ENCODE results near the gene ANKMY1. TPM values are rescaled to one million over a fixed set of nuclear protein-coding genes. Genes with fewer than 3 reads are reported as not detected.

The ANKMY1 gene
- total RNA-seq, 2 donors from 2014 or later = 15.4 to 22.1 TPM

DNA sequence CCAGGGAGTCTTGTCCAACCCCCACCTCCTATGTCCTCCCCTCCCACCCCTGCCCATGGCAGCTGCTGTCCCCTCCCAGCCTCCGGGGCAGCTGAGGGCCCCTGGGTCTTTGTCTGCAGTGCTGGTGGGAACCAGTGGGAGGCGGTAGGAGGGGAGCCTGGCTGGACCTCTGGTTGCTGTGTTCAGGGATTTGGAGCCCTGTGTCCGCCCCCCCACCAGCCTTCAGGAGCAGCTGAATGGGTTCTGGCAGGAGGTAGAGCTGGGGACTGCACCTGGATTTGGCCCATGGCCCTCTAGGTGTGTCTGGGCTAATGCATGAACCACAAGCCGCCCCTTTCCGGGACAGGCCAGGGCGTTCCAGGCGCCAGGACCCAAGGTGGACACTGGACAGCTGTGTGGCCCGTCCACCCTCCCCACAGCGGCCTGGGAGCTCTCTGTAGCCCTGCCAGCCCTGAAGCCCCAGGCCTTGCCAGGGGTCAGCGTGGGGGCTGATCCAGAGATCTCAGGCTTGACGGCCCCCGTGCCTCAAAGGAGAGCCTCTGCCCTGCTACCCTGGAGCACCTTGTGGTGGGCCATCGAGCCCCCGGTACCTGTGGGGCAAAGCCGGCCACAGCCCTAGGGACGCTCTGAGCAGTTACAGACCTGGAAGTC lies 96.9 kb downstream of the ANKMY1 start:
- DNase-seq (ENCODE audit: low spot score in 2 of 2) (peak in 1 of 2 donors; percentile 50), ATAC-seq (no peak)
- H3K36me3 Mint-ChIP-seq = no peaks in the 10 kb centered on the region
- no peaks in the 10 kb centered on the region for H3K9me3 Mint-ChIP-seq
- H3K27ac Mint-ChIP-seq = no peak overlapping the region

DNA sequence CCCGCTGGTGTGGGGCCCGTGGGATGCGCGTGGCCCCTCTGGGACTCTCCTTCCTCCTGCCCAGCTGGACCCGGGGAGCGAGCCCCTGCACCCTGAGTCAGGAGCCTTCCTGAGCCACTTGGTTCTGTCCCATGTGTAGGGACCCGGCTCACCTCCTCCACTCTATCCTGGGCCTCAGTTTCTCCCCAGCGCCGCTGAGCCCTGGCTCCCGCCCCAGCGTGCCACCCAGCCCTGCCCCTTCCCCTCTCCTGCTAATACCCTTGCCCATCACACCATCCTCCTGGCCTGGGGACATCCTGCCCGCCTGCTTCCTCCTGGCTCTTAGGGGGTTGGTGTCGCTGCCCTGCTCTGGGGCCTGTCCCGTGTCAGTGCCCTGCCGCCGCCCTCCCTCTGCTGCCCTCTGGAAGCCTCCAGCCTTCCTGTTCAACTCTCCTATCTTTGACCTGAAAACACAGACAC lies 97.5 kb downstream of the ANKMY1 start:
- H3K27ac Mint-ChIP-seq = no peak overlapping the region
- no peaks in the 10 kb centered on the region for H3K9me3 Mint-ChIP-seq
- peak in 1 of 2 donors; percentile 25 for DNase-seq (ENCODE audit: low spot score in 2 of 2)
- no peak for ATAC-seq
- no peaks in the 10 kb centered on the region for H3K36me3 Mint-ChIP-seq

DNA sequence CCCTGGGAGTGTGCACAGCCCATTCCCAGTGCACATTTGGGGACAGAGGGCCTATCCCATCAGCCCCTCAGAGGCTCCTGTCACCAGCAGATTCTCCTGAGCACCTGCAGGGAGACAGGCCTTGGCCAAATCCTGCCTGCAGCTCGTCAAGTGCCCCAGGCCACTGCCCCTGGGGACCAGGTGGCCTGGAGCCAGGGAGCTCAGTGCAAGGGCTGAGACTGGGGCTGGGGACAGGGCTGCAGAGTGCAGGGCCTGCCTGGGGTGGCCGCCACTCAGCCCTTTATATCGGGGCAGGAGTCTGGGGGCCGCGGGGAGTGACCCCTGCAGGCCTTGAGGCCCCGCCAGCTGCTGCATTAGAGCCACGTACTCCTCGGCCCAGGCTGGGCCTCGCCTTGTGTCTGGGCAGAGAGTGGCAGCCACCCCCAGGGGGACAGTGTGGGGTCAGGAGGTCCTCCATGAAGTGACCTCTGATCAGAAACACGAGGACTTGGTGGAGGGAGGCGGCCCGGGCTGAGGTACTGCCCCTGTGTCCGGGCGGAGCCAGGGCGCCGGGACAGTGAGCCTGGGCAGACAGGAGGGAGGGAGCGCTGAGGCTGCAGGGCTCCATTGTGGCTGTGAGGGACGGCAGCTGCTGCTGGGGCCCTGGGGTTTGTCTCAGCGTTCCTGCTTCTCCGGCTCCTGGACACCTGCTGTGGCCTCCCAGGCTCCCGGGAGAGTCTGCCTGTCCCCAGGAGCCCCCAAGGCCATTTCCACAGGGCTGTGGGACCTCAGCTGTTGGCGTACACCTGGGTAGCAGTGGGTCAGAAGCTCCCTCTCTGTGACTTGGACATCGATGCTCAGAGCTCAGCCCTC lies 98.2 kb downstream of the ANKMY1 start:
- DNase-seq (ENCODE audit: low spot score in 2 of 2) (peak in 1 of 2 donors; percentile 44), ATAC-seq (no peak)
- Mint-ChIP-seq H3K27ac (no peak overlapping the region), H3K36me3 (peaks cover 0 to 2% of the 10 kb centered on the region in 2 donors), H3K9me3 (no peaks in the 10 kb centered on the region)

DNA sequence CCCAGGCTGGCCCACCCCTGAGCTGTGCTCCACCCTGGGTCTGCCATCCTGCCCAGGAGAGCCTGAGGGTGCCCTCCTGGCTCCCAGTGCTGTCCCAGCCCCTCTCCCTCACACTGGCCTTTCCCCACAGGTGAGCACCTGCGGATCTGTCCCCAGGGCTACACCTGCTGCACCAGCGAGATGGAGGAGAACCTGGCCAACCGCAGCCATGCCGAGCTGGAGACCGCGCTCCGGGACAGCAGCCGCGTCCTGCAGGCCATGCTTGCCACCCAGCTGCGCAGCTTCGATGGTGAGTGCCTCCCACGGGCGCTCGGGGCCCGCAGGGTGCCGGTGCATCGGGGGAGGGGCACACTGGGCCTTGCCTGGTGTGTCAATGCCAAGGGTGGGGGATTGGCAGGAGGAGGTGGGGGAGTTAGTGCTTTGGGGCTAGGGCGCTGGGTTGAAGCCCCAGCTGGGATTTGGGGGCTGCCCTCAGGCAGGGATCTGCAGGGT lies 98.8 kb downstream of the ANKMY1 start:
- Mint-ChIP-seq H3K27ac (no peak overlapping the region), H3K36me3 (peaks cover 0 to 4% of the 10 kb centered on the region in 2 donors), H3K9me3 (no peaks in the 10 kb centered on the region)
- DNase-seq (ENCODE audit: low spot score in 2 of 2) (no peak), ATAC-seq (no peak)

DNA sequence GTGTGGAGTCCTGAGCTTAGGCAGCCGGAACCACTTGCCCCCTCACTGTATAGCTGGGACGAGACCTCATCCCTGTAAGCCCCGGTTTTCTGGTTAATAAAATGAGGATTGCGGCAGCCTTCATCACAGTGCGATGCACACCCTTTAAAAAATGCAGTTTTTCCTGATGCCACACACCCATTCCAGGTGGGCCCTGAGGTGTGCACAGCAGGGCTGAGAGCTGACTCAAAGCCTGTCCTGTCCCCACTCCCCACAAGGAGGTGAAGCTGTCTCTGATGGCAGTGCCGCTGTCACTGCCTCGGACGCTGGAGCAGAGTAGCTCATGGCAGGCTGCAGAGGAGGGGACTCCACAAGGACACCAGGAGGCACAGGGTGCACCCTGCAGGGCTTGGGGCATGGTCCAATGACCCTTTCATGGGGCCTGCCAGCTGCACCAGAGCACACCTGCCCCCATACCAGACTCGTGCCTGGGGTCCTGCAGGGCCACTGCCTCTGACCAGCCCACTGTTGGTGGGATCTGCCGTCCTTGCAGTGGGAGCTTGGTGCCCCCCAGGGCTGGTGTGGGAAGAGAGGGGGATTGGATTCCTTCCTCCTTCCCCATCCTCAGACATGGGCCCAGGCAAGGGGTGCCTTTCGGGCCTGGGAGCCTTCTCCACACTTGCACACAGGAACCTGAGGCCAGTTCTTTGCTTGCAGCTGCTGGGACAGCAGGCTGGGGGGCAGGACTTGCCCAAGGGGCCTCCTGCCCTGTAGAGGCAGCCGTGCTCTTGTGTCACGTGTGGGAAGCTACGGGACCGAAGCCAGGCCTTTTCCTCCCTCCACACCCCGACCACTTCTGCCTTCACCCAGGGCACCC lies 99.5 kb downstream of the ANKMY1 start:
- DNase-seq (ENCODE audit: low spot score in 2 of 2) (no peak), ATAC-seq (no peak)
- H3K36me3 Mint-ChIP-seq = peaks cover 0 to 4% of the 10 kb centered on the region in 2 donors
- H3K9me3 Mint-ChIP-seq = no peaks in the 10 kb centered on the region
- no peak overlapping the region for H3K27ac Mint-ChIP-seq

DNA sequence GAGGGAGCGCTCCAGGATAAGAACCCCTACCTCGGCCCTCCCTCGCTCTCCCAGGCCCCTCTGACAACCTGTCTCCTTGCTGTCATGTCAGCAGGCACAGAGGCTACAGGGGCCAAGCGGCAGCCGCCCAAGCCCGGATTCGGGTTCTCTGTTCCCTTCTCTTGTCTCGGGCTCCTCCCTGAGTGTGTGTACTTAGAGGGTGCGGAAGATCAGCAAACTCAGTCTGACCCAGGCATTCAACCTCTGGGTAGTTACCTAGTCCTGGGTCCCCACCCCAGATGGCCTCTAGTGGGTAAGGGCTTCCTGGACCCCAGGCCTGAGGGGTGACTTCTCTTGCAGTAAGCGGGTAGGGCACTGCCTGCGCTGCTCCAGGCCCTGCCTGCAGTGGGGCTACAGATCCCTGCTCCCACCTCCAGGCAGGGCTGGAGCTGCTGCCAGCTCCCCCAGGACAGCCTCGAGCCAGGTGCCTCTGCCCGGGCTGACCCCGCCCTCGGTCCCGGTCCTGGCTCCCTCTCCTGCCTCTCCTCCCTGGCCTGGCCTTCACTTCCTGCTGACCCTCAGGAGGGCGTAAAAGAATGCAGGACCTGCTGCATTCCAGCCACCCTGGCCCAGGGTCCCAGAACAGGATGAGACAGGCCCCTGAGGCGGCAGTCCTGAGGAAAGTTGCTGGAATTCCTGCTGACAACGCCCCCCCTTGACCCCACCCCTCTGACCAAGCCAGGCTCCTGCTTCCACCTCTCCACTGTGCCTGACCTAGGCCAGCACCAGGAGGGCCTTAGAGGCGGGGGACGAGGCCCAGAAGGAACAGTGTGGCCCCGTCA lies 100.4 kb downstream of the ANKMY1 start:
- Mint-ChIP-seq H3K9me3 (no peaks in the 10 kb centered on the region), H3K27ac (no peak overlapping the region), H3K36me3 (peaks cover 0 to 4% of the 10 kb centered on the region in 2 donors)
- no peak for ATAC-seq
- no peak for DNase-seq (ENCODE audit: low spot score in 2 of 2)

DNA sequence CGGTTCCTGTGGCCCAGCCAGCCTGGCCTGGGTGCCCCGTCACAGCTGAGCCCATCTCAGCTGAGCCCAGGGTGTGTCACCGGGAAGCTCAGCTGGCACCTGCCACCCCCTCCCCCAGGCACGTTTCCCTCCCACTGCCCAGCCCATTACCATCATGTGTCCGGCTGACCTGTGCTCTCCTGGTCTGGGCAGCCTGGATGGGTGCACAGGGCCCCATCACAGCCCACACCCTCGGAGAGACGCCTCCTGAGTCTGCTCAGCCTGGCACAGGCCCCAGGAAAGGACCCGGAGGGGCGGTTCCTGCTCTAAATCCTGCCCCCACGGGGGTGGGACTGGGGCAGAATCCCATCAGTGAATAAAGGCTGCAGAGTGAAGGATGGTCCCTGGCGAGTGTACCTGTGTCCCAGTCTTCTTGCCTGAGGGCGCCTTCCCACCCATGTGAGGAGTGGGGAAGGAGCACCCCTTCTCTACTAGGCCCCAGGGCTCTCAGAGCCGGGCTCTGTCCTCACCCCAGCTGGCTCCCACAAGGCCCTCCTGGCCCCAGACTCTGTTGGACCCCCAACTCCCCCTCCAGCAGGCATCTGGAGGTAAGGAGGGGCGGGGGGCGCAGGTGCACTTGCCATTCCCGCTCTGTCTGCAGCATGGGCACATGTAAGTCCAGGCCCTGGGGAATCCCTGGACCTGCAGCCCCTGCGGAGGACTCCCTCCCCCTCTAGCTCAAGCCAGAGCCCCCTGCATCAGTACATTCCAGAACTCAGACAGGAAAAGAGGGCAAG lies 101.2 kb downstream of the ANKMY1 start:
- Mint-ChIP-seq H3K27ac (no peak overlapping the region), H3K9me3 (no peaks in the 10 kb centered on the region), H3K36me3 (peaks cover 0 to 4% of the 10 kb centered on the region in 2 donors)
- ATAC-seq (no peak), DNase-seq (ENCODE audit: low spot score in 2 of 2) (no peak)

DNA sequence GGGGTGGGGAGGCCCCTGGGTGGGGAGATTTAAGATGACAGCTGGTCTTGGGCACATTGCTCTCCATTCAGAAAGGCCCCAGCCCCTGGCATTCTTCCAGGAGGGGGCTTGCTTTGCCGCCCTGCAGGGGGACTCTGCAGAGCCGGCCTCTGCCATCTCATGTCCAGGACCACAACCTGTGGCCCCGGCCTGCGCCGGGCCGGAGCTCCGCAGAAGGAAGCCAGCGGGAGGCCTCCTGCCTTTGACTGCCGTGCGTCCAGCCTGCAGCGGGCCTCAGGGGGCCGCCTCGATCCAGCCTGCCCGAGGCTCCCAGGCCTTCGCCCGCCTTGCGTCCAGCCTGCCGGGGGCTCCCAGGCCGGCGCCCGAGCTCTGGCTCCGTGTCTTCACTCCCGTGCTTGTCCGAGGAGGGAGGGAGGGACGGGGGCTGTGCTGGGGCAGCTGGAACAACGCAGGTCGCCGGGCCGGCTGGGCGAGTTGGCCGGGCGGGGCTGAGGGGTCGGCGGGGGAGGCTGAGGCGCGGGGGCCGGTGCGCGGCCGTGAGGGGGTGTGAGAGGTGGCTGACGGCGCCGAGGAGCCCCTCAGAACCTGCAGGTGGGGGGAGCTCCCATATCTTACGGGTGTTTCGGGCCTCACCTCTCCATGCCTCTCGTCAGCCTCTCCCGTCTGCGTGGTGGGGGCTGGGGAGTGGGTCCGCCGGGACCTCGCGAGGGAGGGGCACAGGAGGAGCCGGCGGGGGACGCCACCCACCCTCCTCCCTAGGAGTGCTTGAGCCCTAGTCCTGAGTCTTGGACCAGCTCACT lies 101.9 kb downstream of the ANKMY1 start:
- ATAC-seq (no peak), DNase-seq (ENCODE audit: low spot score in 2 of 2) (no peak)
- no peaks in the 10 kb centered on the region for H3K9me3 Mint-ChIP-seq
- H3K27ac Mint-ChIP-seq = no peak overlapping the region
- H3K36me3 Mint-ChIP-seq = peaks cover 0 to 4% of the 10 kb centered on the region in 2 donors

DNA sequence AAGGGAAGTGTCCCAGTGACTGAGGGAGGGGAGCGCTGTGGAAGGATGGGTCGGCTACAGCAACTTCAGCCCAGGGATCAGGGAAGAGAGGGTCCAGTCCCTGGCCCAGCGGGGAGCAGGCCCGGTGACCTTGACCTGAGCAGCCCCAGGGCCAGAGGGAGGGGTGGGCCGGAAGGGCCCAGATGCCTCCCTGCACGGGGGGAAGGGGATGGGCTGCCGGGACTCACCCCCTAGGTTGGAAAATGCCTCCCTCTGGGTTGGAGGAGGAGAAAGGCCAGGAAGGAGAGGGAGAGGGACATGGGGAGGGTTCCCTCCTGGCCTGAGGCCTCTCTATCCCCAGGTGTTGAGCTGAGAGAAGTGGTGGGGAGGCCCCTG lies 102.5 kb downstream of the ANKMY1 start:
- ATAC-seq = no peak
- Mint-ChIP-seq H3K36me3 (peaks cover 0 to 4% of the 10 kb centered on the region in 2 donors), H3K27ac (no peak overlapping the region)

DNA sequence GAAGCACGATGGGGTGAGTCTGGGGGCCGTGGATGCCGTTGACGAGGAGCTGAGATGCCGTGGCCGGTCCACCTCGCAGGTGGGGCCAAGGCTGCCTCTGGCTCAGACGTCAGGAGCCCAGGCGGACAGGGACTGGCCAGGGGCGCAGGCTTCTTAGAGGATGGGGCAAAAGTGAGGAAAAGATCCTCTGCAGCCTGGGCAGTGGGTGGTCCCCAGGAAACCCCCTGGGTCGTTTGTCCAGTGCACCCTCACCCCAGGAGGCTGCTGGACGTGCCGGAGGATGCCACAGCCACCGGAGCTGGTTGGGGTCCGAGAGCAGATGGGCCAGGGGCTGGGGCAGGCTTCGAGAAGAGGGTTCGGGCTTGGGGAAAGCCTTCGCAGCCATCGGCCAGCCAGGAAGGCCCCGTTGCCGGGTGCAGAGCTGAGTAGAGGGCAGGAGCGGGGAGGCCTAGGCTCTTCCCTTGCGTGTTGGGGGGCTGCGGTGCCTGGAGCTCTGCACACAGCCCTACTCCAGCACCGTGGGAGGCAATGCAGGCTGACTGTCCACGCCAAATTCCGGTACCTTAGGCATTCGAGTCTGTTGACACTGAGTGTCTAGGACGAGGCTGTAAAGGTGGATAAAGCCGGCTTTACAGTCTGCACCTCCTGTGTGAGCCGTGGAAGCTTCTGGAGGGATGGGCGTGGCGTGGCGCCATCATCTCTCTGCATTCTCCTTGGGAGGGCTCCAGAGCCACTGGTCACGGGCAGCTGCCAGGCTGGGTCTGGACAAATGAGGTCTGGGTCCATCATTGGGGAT lies 103.5 kb downstream of the ANKMY1 start:
- no peaks in the 10 kb centered on the region for H3K9me3 Mint-ChIP-seq
- DNase-seq (ENCODE audit: low spot score in 2 of 2) (no peak), ATAC-seq (peak in 1 of 2 donors; percentile 22)
- no peak overlapping the region for H3K27ac Mint-ChIP-seq
- peaks cover 0 to 4% of the 10 kb centered on the region in 2 donors for H3K36me3 Mint-ChIP-seq

More for the DNA sequence above, 102.5 kb downstream of the ANKMY1 start:
- H3K9me3 Mint-ChIP-seq = no peaks in the 10 kb centered on the region
- DNase-seq (ENCODE audit: low spot score in 2 of 2) = no peak

DNA sequence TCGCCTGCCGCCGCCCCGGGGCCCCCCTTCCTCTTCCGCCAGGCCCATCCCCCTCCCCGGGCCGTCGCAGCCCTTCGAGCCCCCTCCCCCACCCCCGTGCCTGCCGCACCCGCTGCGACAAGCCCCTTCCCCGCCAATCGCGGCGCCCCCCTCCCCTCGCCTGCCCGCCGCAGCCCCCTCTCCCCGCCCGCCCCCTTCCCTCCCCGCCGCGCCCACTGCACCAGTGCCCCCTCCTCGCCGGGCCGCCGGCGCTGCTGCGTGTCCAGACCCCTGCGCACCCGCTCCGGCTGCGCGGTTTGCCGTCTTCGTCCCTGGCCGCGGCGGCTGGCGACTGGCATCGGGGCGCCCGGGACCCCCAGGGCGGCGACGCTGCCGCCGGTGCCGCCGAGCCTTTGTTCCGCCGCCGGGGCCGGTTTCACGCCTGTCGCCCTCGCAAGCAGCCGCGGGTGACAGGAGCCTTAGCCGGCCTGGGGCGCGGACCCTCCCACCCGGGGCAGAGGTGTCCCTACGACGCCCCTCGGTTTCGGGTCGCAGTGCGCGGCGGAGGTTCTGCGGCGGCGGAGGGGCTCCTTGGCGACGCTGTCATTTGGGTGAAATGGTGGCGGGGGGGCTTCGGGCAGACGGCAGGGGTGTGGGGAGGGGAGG lies 104.2 kb downstream of the ANKMY1 start:
- peaks cover 0 to 4% of the 10 kb centered on the region in 2 donors for H3K36me3 Mint-ChIP-seq
- no peaks in the 10 kb centered on the region for H3K9me3 Mint-ChIP-seq
- no peak for DNase-seq (ENCODE audit: low spot score in 2 of 2)
- H3K27ac Mint-ChIP-seq = no peak overlapping the region
- ATAC-seq = no peak

DNA sequence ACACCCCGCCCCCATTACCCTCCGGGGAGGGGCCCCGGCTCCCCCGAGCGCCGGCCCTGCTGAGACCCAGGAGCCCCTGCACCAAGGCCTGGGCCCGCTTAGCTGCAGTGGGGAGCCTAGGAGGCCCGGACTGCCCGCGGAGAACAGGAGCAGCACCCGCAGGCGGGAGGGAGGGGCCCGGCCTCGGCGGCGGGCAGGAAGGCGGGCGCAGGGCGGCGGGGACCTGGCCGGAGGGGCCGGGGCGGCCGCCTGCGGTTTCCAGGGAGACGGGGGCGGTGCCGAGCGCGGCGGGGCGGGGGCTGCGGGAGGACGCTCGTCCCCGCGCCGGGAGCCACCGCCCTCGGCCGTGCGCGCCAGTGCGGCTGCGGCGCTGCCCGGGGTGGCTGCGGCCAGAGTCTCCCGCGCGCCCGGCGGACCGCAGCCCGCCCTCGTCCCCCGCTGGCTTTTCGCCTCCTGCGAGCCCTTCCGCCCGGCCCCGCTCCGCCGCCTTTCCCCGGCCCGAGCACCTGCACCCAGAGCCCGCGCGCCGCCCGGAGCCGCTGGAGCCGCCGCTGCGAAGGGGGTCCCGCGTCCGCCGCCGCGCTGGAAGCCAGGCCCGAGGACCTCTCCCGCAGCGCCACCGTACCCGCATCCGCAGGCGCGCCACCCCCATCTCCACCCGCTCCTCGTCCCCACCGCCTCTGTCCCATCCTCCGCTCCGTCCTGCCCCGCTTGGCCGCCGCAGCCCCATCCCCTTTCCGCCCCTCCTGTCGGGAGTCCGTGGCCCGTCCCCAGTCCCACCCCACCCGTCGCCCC lies 105.1 kb downstream of the ANKMY1 start:
- Mint-ChIP-seq H3K9me3 (no peaks in the 10 kb centered on the region), H3K27ac (no peak overlapping the region), H3K36me3 (peaks cover 0 to 4% of the 10 kb centered on the region in 2 donors)
- DNase-seq (ENCODE audit: low spot score in 2 of 2) (no peak), ATAC-seq (peak; percentile 30)
